HepG2 (cell line): Measurements from ENCODE around the gene GGA3. TPM values are rescaled to one million over a fixed set of nuclear protein-coding genes. Genes with fewer than 3 reads are reported as not detected.

ENCODE experiments used
- CBFB ChIP-seq: sonication (generic); formaldehyde crosslinking; IDR thresholded peaks from 2 replicates; pipeline ENCODE4 v1.4.0; 2020; ENCODE audit warnings: missing genetic modification reagents
- GABPA ChIP-seq, 2 experiments: IDR thresholded peaks; 2 replicates each; pipeline ENCODE4 v1.6.1; 2011 to 2016; ENCODE audit warnings: low read depth in 2 of 2, low read length in 1 of 2, missing biosample characterization in 1 of 2, missing genetic modification characterization in 1 of 2
- KLF9 ChIP-seq: IDR thresholded peaks from 2 replicates; pipeline ENCODE4 v1.6.1; 2016; ENCODE audit warnings: low read depth
- MTA3 ChIP-seq: sonication (generic); formaldehyde crosslinking; IDR thresholded peaks from 2 replicates; pipeline ENCODE4 v1.4.0; 2020; ENCODE audit warnings: missing genetic modification reagents
- NCOA2 ChIP-seq: sonication (generic); formaldehyde crosslinking; IDR thresholded peaks from 2 replicates; pipeline ENCODE4 v1.8.0; 2022; ENCODE audit warnings: inconsistent platforms
- PLRG1 ChIP-seq: fragments of 450-650 bp; conservative IDR thresholded peaks from 2 replicates; pipeline ENCODE4 v1.6.1; 2016
- TAF1 ChIP-seq: sonication (generic); formaldehyde crosslinking; IDR thresholded peaks from 2 replicates; pipeline ENCODE4 v1.4.0; 2020; ENCODE audit warnings: missing genetic modification reagents
- ZSCAN20 ChIP-seq: sonication (generic); formaldehyde crosslinking; IDR thresholded peaks from 2 replicates; pipeline ENCODE4 v1.4.0; 2020; ENCODE audit warnings: missing genetic modification reagents, mild to moderate bottlenecking, borderline replicate concordance
- polyA plus RNA-seq, 8 experiments: library from polyadenylated mRNA; depleted of rRNA in 3 of 8; stranded (reverse) in 7 of 8; unstranded in 1 of 8; fragments of >200 nt; fragmentation: Illumina TruSeq in 4 of 8; extraction: Trizol in 4 of 8; gene quantifications; 2 replicates each; pipeline versions ENCODE4 v1.2.1 to v1.2.3, GENCODE V29; 2011 to 2016; ENCODE audit warnings: low read depth in 4 of 8, missing spikeins in 1 of 8, mixed read lengths in 1 of 8; ENCODE audit not compliant: insufficient read depth in 1 of 8
- total RNA-seq, 5 experiments: library from RNA; depleted of rRNA; stranded (reverse); fragments of >200 nt; fragmentation: Illumina TruSeq; extraction: Trizol; gene quantifications; 2 replicates each; pipeline ENCODE4 v1.2.3, GENCODE V29; 2016; ENCODE audit warnings: low read depth in 1 of 5
- TF ChIP-seq, protein P1 (sequence below): sonication (generic); formaldehyde crosslinking; IDR thresholded peaks from 2 replicates; pipeline ENCODE4 v1.4.0; 2020; ENCODE audit warnings: missing genetic modification reagents, mild to moderate bottlenecking, borderline replicate concordance
- TF ChIP-seq, protein P2 (sequence below): sonication (generic); formaldehyde crosslinking; IDR thresholded peaks from 2 replicates; pipeline ENCODE4 v1.9.0; 2021; ENCODE audit warnings: missing genetic modification reagents, borderline replicate concordance
- TF ChIP-seq, protein P3 (sequence below): sonication (generic); formaldehyde crosslinking; IDR thresholded peaks from 2 replicates; pipeline ENCODE4 v1.4.0; 2020; ENCODE audit warnings: mild to moderate bottlenecking, missing genetic modification reagents
- TF ChIP-seq, protein P4 (sequence below): sonication (generic); formaldehyde crosslinking; IDR thresholded peaks from 2 replicates; pipeline ENCODE4 v1.5.0; 2020; ENCODE audit warnings: missing genetic modification reagents, mild to moderate bottlenecking, borderline replicate concordance
- TF ChIP-seq, protein P5 (sequence below): sonication (generic); formaldehyde crosslinking; IDR thresholded peaks from 2 replicates; pipeline ENCODE4 v1.8.0; 2022; ENCODE audit warnings: missing genetic modification reagents, low read depth, mild to moderate bottlenecking, borderline replicate concordance
- TF ChIP-seq, protein P6 (sequence below): sonication (generic); formaldehyde crosslinking; IDR thresholded peaks from 2 replicates; pipeline ENCODE4 v1.4.0; 2020; ENCODE audit warnings: missing genetic modification reagents, mild to moderate bottlenecking, borderline replicate concordance

The GGA3 gene
- total and polyA plus RNA-seq, 2 of the 13 experiments (the other 11 are each of a cell fraction or from before 2014, with no cell fraction given) = 28.4 to 43.7 TPM

DNA sequence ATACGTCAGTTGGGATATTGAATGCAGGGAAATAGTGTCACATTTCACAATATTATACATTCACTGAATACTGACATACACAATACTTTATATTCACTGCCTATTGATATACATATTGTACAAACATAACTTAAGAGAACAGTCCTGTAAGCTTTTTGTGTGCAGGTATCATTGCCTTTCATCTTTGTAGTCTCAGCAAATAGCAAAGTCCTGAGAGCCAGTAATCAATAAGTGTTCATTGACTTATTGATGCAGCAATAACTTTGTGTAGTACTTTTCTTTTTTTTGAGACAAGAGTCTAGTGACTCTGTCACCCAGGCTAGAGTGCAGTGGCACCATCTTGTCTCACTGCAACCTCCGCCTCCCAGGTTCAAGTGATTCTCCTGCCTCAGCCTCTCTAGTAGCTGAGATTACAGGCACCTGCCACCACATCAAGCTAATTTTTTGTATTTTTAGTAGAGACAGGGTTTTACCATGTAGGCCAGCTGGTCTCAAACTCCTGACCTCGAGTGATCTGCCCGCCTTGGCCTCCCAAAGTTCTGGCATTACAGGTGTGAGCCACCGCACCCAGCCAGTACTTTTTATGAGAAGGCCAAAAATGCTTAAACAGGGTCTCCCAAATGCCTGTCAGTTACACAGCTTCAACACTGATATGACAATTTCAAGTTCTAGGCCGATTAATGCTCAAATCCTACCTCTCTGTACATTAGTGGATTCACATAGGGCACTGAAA, 61.4 kb downstream of the GGA3 start (continued):
- TF ChIP-seq, protein P1, sequence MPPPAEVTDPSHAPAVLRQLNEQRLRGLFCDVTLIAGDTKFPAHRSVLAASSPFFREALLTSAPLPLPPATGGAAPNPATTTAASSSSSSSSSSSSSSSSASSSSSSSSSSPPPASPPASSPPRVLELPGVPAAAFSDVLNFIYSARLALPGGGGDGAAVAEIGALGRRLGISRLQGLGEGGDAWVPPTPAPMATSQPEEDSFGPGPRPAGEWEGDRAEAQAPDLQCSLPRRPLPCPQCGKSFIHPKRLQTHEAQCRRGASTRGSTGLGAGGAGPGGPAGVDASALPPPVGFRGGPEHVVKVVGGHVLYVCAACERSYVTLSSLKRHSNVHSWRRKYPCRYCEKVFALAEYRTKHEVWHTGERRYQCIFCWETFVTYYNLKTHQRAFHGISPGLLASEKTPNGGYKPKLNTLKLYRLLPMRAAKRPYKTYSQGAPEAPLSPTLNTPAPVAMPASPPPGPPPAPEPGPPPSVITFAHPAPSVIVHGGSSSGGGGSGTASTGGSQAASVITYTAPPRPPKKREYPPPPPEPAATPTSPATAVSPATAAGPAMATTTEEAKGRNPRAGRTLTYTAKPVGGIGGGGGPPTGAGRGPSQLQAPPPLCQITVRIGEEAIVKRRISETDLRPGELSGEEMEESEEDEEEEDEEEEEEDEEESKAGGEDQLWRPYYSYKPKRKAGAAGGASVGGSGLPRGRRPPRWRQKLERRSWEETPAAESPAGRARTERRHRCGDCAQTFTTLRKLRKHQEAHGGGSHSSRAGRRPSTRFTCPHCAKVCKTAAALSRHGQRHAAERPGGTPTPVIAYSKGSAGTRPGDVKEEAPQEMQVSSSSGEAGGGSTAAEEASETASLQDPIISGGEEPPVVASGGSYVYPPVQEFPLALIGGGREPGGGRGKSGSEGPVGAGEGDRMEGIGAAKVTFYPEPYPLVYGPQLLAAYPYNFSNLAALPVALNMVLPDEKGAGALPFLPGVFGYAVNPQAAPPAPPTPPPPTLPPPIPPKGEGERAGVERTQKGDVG = no peak
- TF ChIP-seq PLRG1 (no peak), MTA3 (CRISPR knock-in tag) (no peak), KLF9 (no peak), CBFB (no peak), GABPA (IDR thresholded peaks at IDR 0.05; ENCODE audit: low read depth, low read length) (no peak), GABPA (CRISPR knock-in tag; IDR thresholded peaks at IDR 0.05; ENCODE audit: low read depth) (no peak), ZSCAN20 (CRISPR knock-in tag) (no peak), TAF1 (no peak), NCOA2 (CRISPR knock-in tag) (peak; percentile 67)
- TF ChIP-seq, protein P2, sequence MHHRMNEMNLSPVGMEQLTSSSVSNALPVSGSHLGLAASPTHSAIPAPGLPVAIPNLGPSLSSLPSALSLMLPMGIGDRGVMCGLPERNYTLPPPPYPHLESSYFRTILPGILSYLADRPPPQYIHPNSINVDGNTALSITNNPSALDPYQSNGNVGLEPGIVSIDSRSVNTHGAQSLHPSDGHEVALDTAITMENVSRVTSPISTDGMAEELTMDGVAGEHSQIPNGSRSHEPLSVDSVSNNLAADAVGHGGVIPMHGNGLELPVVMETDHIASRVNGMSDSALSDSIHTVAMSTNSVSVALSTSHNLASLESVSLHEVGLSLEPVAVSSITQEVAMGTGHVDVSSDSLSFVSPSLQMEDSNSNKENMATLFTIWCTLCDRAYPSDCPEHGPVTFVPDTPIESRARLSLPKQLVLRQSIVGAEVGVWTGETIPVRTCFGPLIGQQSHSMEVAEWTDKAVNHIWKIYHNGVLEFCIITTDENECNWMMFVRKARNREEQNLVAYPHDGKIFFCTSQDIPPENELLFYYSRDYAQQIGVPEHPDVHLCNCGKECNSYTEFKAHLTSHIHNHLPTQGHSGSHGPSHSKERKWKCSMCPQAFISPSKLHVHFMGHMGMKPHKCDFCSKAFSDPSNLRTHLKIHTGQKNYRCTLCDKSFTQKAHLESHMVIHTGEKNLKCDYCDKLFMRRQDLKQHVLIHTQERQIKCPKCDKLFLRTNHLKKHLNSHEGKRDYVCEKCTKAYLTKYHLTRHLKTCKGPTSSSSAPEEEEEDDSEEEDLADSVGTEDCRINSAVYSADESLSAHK (CRISPR knock-in tag) = no peak
- TF ChIP-seq, protein P3, sequence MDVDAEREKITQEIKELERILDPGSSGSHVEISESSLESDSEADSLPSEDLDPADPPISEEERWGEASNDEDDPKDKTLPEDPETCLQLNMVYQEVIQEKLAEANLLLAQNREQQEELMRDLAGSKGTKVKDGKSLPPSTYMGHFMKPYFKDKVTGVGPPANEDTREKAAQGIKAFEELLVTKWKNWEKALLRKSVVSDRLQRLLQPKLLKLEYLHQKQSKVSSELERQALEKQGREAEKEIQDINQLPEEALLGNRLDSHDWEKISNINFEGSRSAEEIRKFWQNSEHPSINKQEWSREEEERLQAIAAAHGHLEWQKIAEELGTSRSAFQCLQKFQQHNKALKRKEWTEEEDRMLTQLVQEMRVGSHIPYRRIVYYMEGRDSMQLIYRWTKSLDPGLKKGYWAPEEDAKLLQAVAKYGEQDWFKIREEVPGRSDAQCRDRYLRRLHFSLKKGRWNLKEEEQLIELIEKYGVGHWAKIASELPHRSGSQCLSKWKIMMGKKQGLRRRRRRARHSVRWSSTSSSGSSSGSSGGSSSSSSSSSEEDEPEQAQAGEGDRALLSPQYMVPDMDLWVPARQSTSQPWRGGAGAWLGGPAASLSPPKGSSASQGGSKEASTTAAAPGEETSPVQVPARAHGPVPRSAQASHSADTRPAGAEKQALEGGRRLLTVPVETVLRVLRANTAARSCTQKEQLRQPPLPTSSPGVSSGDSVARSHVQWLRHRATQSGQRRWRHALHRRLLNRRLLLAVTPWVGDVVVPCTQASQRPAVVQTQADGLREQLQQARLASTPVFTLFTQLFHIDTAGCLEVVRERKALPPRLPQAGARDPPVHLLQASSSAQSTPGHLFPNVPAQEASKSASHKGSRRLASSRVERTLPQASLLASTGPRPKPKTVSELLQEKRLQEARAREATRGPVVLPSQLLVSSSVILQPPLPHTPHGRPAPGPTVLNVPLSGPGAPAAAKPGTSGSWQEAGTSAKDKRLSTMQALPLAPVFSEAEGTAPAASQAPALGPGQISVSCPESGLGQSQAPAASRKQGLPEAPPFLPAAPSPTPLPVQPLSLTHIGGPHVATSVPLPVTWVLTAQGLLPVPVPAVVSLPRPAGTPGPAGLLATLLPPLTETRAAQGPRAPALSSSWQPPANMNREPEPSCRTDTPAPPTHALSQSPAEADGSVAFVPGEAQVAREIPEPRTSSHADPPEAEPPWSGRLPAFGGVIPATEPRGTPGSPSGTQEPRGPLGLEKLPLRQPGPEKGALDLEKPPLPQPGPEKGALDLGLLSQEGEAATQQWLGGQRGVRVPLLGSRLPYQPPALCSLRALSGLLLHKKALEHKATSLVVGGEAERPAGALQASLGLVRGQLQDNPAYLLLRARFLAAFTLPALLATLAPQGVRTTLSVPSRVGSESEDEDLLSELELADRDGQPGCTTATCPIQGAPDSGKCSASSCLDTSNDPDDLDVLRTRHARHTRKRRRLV = no peak
- TF ChIP-seq, protein P4, sequence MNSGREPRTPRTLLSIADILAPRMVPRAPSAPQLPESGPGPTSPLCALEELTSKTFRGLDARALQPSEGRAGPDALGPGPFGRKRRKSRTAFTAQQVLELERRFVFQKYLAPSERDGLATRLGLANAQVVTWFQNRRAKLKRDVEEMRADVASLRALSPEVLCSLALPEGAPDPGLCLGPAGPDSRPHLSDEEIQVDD = no peak
- TF ChIP-seq, protein P5, sequence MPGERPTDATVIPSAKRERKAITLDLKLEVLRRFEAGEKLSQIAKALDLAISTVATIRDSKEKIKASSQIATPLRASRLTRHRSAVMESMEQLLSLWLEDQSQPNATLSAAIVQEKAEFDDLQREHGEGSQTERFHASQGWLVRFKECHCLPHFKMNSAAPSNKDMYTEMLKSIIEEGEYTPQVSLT = no peak
- TF ChIP-seq, protein P6, sequence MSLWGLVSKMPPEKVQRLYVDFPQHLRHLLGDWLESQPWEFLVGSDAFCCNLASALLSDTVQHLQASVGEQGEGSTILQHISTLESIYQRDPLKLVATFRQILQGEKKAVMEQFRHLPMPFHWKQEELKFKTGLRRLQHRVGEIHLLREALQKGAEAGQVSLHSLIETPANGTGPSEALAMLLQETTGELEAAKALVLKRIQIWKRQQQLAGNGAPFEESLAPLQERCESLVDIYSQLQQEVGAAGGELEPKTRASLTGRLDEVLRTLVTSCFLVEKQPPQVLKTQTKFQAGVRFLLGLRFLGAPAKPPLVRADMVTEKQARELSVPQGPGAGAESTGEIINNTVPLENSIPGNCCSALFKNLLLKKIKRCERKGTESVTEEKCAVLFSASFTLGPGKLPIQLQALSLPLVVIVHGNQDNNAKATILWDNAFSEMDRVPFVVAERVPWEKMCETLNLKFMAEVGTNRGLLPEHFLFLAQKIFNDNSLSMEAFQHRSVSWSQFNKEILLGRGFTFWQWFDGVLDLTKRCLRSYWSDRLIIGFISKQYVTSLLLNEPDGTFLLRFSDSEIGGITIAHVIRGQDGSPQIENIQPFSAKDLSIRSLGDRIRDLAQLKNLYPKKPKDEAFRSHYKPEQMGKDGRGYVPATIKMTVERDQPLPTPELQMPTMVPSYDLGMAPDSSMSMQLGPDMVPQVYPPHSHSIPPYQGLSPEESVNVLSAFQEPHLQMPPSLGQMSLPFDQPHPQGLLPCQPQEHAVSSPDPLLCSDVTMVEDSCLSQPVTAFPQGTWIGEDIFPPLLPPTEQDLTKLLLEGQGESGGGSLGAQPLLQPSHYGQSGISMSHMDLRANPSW (CRISPR knock-in tag) = no peak
